Esophagus squamous epithelium (tissue), 5 donors: ENCODE results near the gene KDM1B. TPM values are rescaled to one million over a fixed set of nuclear protein-coding genes. Genes with fewer than 3 reads are reported as not detected.

Experiments used
- DNase-seq: peaks from one replicate; lab custom pipeline; 2025; lab: John Stamatoyannopoulos, UW
- H3K27ac ChIP-seq, 4 donors: fragments of 200-600 bp; sonication (generic); one replicate each; pipeline ENCODE4 v1.5.1; 2016 to 2019; ENCODE audit warnings: mild to moderate bottlenecking in 1 of 4
- H3K27me3 ChIP-seq, 4 donors: fragments of 200-600 bp; sonication (generic); 1 replicate in 3 of 4; 2 replicates in 1 of 4; pipeline versions ENCODE4 v1.5.1 to v1.6.0; 2017 to 2021; ENCODE audit warnings: antibody characterized with exemption in 1 of 4
- H3K36me3 ChIP-seq, 3 donors: fragments of 200-600 bp; sonication (generic); one replicate each; pipeline ENCODE4 v1.5.1; 2016 to 2019
- H3K4me1 ChIP-seq, 3 donors: fragments of 200-600 bp; sonication (generic); one replicate each; pipeline ENCODE4 v1.5.1; 2017 to 2019
- H3K4me3 ChIP-seq, 4 donors: fragments of 200-600 bp; sonication (generic); 1 replicate in 3 of 4; 2 replicates in 1 of 4; pipeline ENCODE4 v1.5.1; 2016 to 2019; ENCODE audit warnings: mild to moderate bottlenecking in 2 of 4, moderate library complexity in 1 of 4
- H3K9me3 ChIP-seq, 3 donors: fragments of 200-600 bp; sonication (generic); one replicate each; pipeline ENCODE4 v1.5.1; 2016 to 2019
- POLR2A ChIP-seq, 4 donors: fragments of 450-650 bp; IDR thresholded peaks; one replicate each; pipeline ENCODE4 v1.6.1; 2017; ENCODE audit warnings: antibody characterized with exemption in 4 of 4, mild to moderate bottlenecking in 4 of 4, moderate library complexity in 3 of 4
- WGBS, 2 donors: methylation state at CpG; one replicate each; pipeline ENCODE4 v1.1.5; 2018; 5-methylcytosine and 5-hydroxymethylcytosine counted together
- intact Hi-C: fragments of 100-400 bp; cut with DNase I; formaldehyde crosslinking; loops from one replicate; pipeline ENCODE4 v1.15.0; 2022
- total RNA-seq, 4 donors: library from RNA; depleted of rRNA; stranded (reverse); fragments of >200 nt; gene quantifications; one replicate each; pipeline ENCODE4 v1.1.0, GENCODE V29; 2016
- TF ChIP-seq, protein P1 (sequence below), 6 experiments: fragments of 450-650 bp in 4 of 6; fragments of 200-600 bp in 2 of 6; sonication (generic) in 2 of 6; IDR thresholded peaks; one replicate each; pipeline ENCODE4 v1.5.1; 2016 to 2019; ENCODE audit warnings: antibody characterized with exemption in 6 of 6, mild to moderate bottlenecking in 4 of 6, moderate library complexity in 4 of 6
- donor health status: DM: yes; HTN: yes; CAD: no.

Gene KDM1B
- total RNA-seq, 4 donors from 2014 or later = 12.2 to 24.5 (median 18.2) TPM

DNA sequence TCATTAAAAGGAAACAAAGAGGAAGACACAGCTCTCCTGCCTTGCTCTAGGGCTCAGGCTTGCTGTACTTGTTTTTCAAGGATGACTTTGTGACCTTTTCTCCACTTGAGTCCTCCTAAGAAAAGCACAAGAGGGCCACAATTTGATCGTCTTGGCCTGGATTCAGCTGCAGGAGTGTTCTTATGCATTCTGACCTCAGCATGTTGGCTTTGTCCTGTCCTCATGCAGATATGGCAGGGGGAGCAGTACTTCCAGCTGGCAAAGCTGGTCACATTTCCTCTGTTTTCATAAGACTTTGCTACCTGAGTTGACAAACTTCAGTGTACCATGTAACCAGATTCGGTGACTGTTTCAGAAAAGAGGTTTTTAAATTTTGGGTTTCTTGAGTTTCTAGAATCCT lies 30.8 kb downstream of the KDM1B start:
- H3K4me1 ChIP-seq = peaks cover 0 to 4% (median 0%) of the 10 kb centered on the region in 3 donors
- no peaks in the 10 kb centered on the region for H3K9me3 ChIP-seq
- DNase-seq = no peak
- H3K36me3 ChIP-seq = peaks cover 0 to 56% (median 0%) of the 10 kb centered on the region in 3 donors
- intact Hi-C loops = no loop called here
- 66 to 70% methylated on average over 2 of the region's 2 CpGs for WGBS, 2 donors
- no peaks in the 10 kb centered on the region for H3K27me3 ChIP-seq
- H3K4me3 ChIP-seq = no peak overlapping the region
- TF ChIP-seq POLR2A (IDR thresholded peaks at IDR 0.05) = no peak
- TF ChIP-seq, protein P1, sequence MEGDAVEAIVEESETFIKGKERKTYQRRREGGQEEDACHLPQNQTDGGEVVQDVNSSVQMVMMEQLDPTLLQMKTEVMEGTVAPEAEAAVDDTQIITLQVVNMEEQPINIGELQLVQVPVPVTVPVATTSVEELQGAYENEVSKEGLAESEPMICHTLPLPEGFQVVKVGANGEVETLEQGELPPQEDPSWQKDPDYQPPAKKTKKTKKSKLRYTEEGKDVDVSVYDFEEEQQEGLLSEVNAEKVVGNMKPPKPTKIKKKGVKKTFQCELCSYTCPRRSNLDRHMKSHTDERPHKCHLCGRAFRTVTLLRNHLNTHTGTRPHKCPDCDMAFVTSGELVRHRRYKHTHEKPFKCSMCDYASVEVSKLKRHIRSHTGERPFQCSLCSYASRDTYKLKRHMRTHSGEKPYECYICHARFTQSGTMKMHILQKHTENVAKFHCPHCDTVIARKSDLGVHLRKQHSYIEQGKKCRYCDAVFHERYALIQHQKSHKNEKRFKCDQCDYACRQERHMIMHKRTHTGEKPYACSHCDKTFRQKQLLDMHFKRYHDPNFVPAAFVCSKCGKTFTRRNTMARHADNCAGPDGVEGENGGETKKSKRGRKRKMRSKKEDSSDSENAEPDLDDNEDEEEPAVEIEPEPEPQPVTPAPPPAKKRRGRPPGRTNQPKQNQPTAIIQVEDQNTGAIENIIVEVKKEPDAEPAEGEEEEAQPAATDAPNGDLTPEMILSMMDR (IDR thresholded peaks at IDR 0.05) = no peak
- peak overlapping the region in 2 of 4 donors; percentile 59 for H3K27ac ChIP-seq

DNA sequence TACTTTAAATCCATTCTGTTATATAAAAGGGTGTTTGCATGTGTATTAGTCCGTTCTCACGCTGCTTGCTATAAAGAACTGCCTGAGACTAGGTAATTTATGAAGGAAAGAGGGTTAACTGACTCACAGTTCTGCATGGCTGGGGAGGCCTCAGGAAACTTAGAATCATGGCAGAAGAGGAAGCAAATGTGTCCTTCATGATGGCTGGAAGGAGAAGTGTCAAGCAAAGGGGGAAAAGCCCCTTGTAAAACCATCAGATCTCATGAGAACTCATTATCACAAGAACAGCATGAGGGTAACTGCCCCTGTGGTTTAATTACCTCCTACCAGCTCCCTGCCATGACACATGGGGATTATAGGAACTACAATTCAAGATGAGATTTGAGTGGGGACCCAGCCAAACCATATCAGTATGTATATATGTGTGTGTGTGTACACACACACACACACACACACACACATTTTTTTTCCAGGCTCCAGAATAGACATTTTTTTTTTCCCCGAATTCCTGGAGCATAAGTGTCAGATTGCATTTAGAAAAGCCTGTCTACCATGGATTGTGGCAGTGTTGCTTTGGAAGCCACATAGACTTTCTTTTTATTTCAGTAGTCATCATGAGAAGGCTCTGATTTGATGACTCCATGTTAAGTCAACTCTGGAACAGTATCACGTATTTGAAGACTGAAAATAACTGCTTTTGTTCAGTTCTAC lies 31.5 kb downstream of the KDM1B start:
- TF ChIP-seq POLR2A (IDR thresholded peaks at IDR 0.05) = no peak
- TF ChIP-seq, protein P1 (IDR thresholded peaks at IDR 0.05) = no peak
- Histone ChIP-seq H3K27ac (peak overlapping the region in 2 of 4 donors; percentile 59), H3K36me3 (peaks cover 0 to 60% (median 0%) of the 10 kb centered on the region in 3 donors), H3K4me3 (no peak overlapping the region), H3K27me3 (no peaks in the 10 kb centered on the region), H3K4me1 (peaks cover 0 to 4% (median 0%) of the 10 kb centered on the region in 3 donors), H3K9me3 (no peaks in the 10 kb centered on the region)
- 82 to 87% methylated on average over 4 of the region's 4 CpGs for WGBS, 2 donors
- intact Hi-C loops = no loop called here
- DNase-seq = no peak

DNA sequence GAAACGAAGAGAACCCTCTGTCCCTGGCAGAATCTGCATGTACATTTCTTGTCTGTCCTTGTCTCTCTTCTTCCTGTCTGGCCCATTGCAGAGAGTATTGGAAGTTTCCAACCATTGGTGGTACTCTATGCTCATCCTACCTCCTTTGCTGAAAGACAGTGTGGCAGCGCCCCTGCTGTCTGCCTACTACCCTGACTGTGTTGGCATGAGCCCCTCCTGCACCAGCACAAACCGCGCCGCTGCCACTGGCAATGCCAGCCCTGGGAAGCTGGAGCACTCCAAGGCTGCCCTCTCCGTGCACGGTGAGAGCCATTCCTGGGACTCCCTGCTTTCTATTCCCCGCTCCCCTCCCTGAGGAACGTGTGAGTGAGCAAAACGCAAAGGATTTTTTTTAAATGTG lies 32.5 kb downstream of the KDM1B start:
- Histone ChIP-seq H3K9me3 (no peaks in the 10 kb centered on the region), H3K4me1 (peaks cover 0 to 4% (median 0%) of the 10 kb centered on the region in 3 donors), H3K4me3 (no peak overlapping the region), H3K27me3 (no peaks in the 10 kb centered on the region), H3K36me3 (peaks cover 0 to 70% (median 0%) of the 10 kb centered on the region in 3 donors), H3K27ac (no peak overlapping the region)
- intact Hi-C loops = no loop called here
- DNase-seq = no peak
- no peak for TF ChIP-seq POLR2A (IDR thresholded peaks at IDR 0.05)
- TF ChIP-seq, protein P1 (IDR thresholded peaks at IDR 0.05) = no peak
- WGBS, 2 donors = 94 to 95% methylated on average over 5 to 6 of the region's 10 CpGs

DNA sequence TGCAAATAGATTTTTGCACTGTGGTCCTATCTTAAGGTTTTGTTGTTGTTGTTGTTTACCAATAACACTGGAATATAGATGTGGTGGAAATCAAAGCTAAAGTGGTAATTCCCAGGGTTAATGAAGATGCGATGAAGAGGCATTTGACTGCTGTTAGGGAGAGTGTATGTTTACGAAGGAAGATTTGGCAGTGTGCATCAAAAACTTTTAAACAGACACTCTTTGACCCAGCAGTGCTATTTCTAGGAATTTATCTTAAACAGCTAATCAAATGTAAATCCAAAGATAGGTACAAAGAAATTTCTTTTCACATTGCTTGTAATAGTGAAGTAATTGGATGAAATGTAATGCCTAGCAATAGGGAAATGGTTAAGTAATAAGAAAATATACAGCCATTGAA lies 34.0 kb downstream of the KDM1B start:
- peaks cover 0 to 83% (median 0%) of the 10 kb centered on the region in 3 donors for H3K36me3 ChIP-seq
- no peaks in the 10 kb centered on the region for H3K27me3 ChIP-seq
- H3K9me3 ChIP-seq = no peaks in the 10 kb centered on the region
- 68 to 96% methylated on average over 2 of the region's 2 CpGs for WGBS, 2 donors
- TF ChIP-seq, protein P1 (IDR thresholded peaks at IDR 0.05) = no peak
- no peak for TF ChIP-seq POLR2A (IDR thresholded peaks at IDR 0.05)
- no peak for DNase-seq
- intact Hi-C loops = no loop called here
- no peak overlapping the region for H3K4me3 ChIP-seq
- no peak overlapping the region for H3K27ac ChIP-seq
- H3K4me1 ChIP-seq = peaks cover 0 to 4% (median 0%) of the 10 kb centered on the region in 3 donors

DNA sequence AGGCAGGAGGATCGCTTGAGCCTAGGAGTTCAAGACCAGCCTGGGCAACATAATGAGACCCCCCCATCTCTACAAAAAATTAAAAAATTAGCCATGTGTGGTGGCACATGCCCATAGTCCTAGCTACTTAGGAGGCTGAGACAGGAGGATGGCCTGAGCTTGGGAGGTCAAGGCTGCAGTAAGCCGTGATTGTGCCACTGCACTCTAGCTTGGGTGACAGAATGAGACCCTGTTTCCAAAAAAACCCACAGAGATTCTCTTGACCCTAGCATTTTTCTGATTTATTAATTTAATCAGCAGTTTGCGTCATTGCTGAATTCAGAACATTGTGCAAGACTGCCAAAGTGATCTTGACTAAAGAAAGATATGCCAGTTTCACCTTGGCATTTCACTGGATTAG lies 36.8 kb downstream of the KDM1B start:
- no peak for TF ChIP-seq POLR2A (IDR thresholded peaks at IDR 0.05)
- TF ChIP-seq, protein P1 (IDR thresholded peaks at IDR 0.05) = no peak
- H3K4me3 ChIP-seq = no peak overlapping the region
- H3K27ac ChIP-seq = no peak overlapping the region
- no peaks in the 10 kb centered on the region for H3K9me3 ChIP-seq
- no peaks in the 10 kb centered on the region for H3K4me1 ChIP-seq
- intact Hi-C loops = no loop called here
- 97 to 100% methylated on average over 3 of the region's 3 CpGs for WGBS, 2 donors
- no peaks in the 10 kb centered on the region for H3K27me3 ChIP-seq
- DNase-seq = no peak
- peaks cover 0 to 89% (median 0%) of the 10 kb centered on the region in 3 donors for H3K36me3 ChIP-seq
